Measurements from ENCODE around the gene CLASP1.

Gene CLASP1

DNA sequence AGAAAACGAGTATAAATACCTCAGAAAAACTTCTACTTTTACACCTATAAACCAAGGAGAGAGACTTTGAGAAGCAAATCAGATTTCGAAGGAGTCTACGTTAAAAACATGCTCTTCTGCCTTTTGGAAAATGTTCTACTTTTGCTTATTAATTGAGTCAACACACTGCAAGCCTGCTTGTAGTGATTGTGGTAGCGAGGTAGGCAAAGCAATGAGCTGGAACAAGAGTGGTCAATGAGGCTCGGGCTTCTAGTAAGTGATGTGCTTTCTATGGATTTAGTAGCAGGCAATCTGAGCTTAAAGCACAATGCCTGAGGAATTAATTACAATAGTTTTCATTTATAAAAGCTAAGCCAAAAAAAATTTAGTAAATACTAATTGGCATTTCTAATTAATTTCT, 260.9 kb downstream of the CLASP1 start:
- H3K4me3 ChIP-seq (ENCODE audit: low read length): no peak overlapping the region
- TF ChIP-seq CTCF (IDR thresholded peaks at IDR 0.05; ENCODE audit: insufficient read depth, low read depth, low read length, missing control alignments): no peak
- no peak for DNase-seq (ENCODE audit: low read depth)

- TF ChIP-seq CTCF (IDR thresholded peaks at IDR 0.05; ENCODE audit: insufficient read depth, low read depth, low read length, missing control alignments): no peak
- no peak for DNase-seq (ENCODE audit: low read depth)
- H3K4me3 ChIP-seq (ENCODE audit: low read length): no peak overlapping the region
Observed at GRCh38 chr2:121387591-121388325, 261.5 kb downstream of the CLASP1 start.

GRCh38 chr2:121386707-121387106, 262.6 kb downstream of the CLASP1 start:
- DNase-seq (ENCODE audit: low read depth): peak; percentile 46
- TF ChIP-seq CTCF (IDR thresholded peaks at IDR 0.05; ENCODE audit: insufficient read depth, low read depth, low read length, missing control alignments): no peak

DNA sequence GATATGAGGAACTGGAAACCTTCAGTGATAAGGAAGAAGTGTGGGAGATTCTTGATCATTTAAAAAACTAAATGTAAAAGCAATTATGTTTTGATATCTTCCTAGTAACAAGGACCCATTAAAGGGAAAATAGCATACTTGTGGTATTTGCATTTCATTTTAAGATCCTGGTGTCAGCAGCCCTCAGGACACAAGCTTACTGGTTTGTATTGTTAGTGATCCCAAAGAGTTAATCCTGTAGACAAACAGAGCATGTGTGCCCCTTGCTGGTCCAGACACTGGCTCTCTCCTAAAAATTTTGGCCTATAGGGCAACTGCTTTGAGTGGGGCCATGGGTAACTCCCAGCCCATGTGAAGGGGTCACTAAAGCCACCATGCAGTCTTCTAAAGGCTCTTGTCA, 263.2 kb downstream of the CLASP1 start:
- TF ChIP-seq CTCF (IDR thresholded peaks at IDR 0.05; ENCODE audit: insufficient read depth, low read depth, low read length, missing control alignments): no peak
- H3K4me3 ChIP-seq (ENCODE audit: low read length): no peak overlapping the region
- no peak for DNase-seq (ENCODE audit: low read depth)

More at GRCh38 chr2:121386707-121387106, 262.6 kb downstream of the CLASP1 start:
- no peak overlapping the region for H3K4me3 ChIP-seq (ENCODE audit: low read length)

DNA sequence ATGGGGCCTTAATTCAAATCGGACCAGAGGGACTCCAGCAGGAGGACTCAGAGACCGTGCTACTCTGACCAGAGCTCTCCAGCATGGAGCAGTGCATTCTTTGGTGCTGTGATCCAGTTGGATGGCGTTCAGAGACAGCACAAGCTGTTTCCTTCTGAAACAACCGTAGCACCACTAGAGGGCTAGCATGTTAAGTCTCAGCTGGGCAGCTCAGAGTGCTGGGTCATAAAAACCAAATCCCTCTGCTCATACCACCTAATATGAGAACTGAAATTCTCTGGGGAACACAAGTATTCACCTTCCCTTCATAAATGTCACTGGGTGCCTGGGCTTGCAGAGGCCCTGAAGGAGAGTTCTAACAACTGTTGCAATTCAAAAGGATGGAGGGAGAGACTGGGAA, 266.5 kb downstream of the CLASP1 start:
- peak; percentile 11 for TF ChIP-seq CTCF (IDR thresholded peaks at IDR 0.05; ENCODE audit: insufficient read depth, low read depth, low read length, missing control alignments)
- no peak overlapping the region for H3K4me3 ChIP-seq (ENCODE audit: low read length)
- no peak for DNase-seq (ENCODE audit: low read depth)

GRCh38 chr2:121377646-121378045, 271.6 kb downstream of the CLASP1 start:
- DNase-seq (ENCODE audit: low read depth): no peak
- no peak overlapping the region for H3K4me3 ChIP-seq (ENCODE audit: low read length)
- TF ChIP-seq CTCF (IDR thresholded peaks at IDR 0.05; ENCODE audit: insufficient read depth, low read depth, low read length, missing control alignments): no peak
